T47D (cell line): ENCODE measurements around the gene ARPC1B.
A peak's percentile ranks its signal among the peaks of the same experiment; 100 is the strongest.
"Not testable (repeated sequence)": the region's sequence is repeated elsewhere in the genome, so short reads cannot be mapped to it uniquely, and the experiment has no call there.

Experiments
- DNase-seq, 2 experiments: peaks; one replicate each; pipeline versions ENCODE4 v3.0.0 to v3.0.0-alpha.2; 2011 to 2012; ENCODE audit warnings: low read depth in 1 of 2, low spot score in 1 of 2
- JUND ChIP-seq: IDR thresholded peaks from 2 replicates; pipeline ENCODE4 v1.6.1; 2012; ENCODE audit warnings: low read depth
- in situ Hi-C: cut with HindIII; loops from 2 replicates; pipeline ENCODE4 v1.10.0; 2016; ENCODE audit warnings: low sequenced_read_pairs, low pct_unique_long_range_greater_than_20kb

Gene ARPC1B

GRCh38 chr7:99410635-99411034 lies 36.1 kb downstream of the ARPC1B start:
- DNase-seq: no peak
- TF ChIP-seq JUND: no peak
- in situ Hi-C loops: no loop called here

- in situ Hi-C loops: not testable (repeated sequence)
- DNase-seq: peak in 1 of 2 experiments; percentile 69
Measured at GRCh38 chr7:99415513-99416127, 41.1 kb downstream of the ARPC1B start.

- in situ Hi-C loops: no loop called here
- no peak for DNase-seq
- TF ChIP-seq JUND: no peak
Measured at GRCh38 chr7:99418260-99418659, 43.7 kb downstream of the ARPC1B start.

GRCh38 chr7:99419323-99420021 lies 44.9 kb downstream of the ARPC1B start:
- no peak for DNase-seq
- in situ Hi-C loops: no loop called here
- TF ChIP-seq JUND: no peak

GRCh38 chr7:99420213-99420612 lies 45.7 kb downstream of the ARPC1B start:
- in situ Hi-C loops: no loop called here
- no peak for DNase-seq
- no peak for TF ChIP-seq JUND

- in situ Hi-C loops: no loop called here
- TF ChIP-seq JUND: no peak
- no peak for DNase-seq
Measured at GRCh38 chr7:99420986-99421385, 46.5 kb downstream of the ARPC1B start.

- in situ Hi-C loops: no loop called here
- DNase-seq: no peak
- TF ChIP-seq JUND: no peak
Measured at GRCh38 chr7:99422186-99422585, 47.7 kb downstream of the ARPC1B start.

- in situ Hi-C loops: no loop called here
- TF ChIP-seq JUND: no peak
- no peak for DNase-seq
Measured at GRCh38 chr7:99422625-99423024, 48.1 kb downstream of the ARPC1B start.

- no peak for TF ChIP-seq JUND
- in situ Hi-C loops: no loop called here
- no peak for DNase-seq
Measured at GRCh38 chr7:99424932-99425730, 50.6 kb downstream of the ARPC1B start.

GRCh38 chr7:99428972-99429566 lies 54.5 kb downstream of the ARPC1B start:
- TF ChIP-seq JUND: no peak
- no peak for DNase-seq
- in situ Hi-C loops: no loop called here

GRCh38 chr7:99429756-99430155 lies 55.2 kb downstream of the ARPC1B start:
- no peak for DNase-seq
- in situ Hi-C loops: no loop called here
- TF ChIP-seq JUND: no peak

- in situ Hi-C loops, DNase-seq: not testable (repeated sequence)
Measured at GRCh38 chr7:99431756-99432540, 57.4 kb downstream of the ARPC1B start.

- in situ Hi-C loops: no loop called here
- DNase-seq: no peak
- no peak for TF ChIP-seq JUND
Measured at GRCh38 chr7:99433158-99433557, 58.6 kb downstream of the ARPC1B start.
